A673 (cell line): ENCODE results near the gene CDKN1A.

Experiments used
- EZH2 ChIP-seq: fragments of 200-600 bp; sonication (generic); IDR thresholded peaks from 2 replicates; pipeline ENCODE4 v1.6.1; 2017; ENCODE audit warnings: borderline replicate concordance, low read depth, mild to moderate bottlenecking, mixed read lengths, antibody characterized with exemption, low read length; ENCODE audit not compliant: poor library complexity, severe bottlenecking
- TF ChIP-seq, protein P1 (sequence below): fragments of 300-800, 200-600 bp; sonication (generic); conservative IDR thresholded peaks from 2 replicates; pipeline ENCODE4 v1.5.1; 2017; ENCODE audit warnings: low read depth, mild to moderate bottlenecking, antibody characterized with exemption, low read length, moderate library complexity, mixed read lengths

DNA sequence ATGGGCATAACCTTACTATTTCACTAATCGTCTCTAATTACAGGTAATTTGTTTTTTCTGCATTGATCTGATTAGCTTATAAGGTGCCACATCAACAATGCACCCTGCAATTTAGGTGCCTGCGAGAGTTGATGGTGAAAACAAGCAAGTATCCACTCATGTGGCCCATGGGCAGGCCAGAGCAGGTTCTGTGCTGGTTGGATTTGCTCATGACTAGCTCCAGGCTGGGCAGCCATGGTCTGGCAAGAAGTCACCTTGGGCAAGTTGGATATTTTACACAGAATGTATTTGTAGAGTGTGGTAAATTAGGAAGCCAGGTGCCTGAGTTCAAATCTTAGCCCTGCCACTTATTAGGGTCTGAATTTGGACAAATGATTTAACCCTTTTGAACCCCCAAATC is 44.4 kb downstream of the CDKN1A start:
- TF ChIP-seq, protein P1, sequence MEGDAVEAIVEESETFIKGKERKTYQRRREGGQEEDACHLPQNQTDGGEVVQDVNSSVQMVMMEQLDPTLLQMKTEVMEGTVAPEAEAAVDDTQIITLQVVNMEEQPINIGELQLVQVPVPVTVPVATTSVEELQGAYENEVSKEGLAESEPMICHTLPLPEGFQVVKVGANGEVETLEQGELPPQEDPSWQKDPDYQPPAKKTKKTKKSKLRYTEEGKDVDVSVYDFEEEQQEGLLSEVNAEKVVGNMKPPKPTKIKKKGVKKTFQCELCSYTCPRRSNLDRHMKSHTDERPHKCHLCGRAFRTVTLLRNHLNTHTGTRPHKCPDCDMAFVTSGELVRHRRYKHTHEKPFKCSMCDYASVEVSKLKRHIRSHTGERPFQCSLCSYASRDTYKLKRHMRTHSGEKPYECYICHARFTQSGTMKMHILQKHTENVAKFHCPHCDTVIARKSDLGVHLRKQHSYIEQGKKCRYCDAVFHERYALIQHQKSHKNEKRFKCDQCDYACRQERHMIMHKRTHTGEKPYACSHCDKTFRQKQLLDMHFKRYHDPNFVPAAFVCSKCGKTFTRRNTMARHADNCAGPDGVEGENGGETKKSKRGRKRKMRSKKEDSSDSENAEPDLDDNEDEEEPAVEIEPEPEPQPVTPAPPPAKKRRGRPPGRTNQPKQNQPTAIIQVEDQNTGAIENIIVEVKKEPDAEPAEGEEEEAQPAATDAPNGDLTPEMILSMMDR = no peak
- TF ChIP-seq EZH2 = no peak
